ENCODE data around the gene IFFO2.

DNA sequence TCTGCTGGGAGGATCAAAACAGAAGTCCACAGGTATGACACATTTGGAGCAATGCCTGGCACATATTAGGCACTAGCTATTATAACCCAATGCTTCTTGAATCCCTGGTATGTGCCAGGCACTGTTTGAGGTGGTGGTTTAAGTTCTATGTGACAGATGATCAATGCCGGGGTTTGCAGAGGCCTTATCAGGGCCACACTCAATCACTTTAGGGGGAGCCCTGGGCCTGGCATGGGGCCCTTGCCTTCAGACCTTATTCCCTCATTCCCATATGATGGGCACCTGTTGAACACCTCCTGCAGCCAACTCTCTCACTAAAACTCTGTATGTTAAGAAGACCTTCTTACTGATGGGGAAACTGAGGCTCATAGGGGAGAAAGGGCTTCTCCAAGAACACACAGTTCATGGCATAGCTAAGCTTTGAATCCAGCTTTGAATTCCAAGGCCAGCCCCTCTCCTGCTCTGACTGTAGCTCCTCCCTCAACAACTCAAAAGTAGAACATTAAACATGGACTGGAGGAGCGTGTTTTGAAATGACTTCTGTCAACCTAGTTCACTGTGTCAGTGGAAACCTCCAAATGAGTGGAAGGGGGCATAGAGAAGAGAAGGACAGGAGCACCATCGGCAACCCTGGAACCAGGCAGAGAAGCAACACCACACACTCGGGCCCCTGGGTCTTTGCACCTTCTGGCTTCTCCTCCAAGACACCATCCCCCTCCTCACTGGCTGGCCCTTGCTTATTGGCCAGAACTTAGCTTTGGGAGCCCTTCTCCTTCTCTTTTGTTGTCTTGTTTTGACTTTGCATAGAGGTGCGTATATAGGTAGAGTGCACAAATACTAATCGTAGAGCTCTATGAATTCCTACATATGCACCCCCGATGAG is 6.6 kb upstream of the IFFO2 start:
- TF ChIP-seq CTCF (IDR thresholded peaks at IDR 0.05; ENCODE audit: insufficient read depth, low read depth, low read length) = no peak
- TF ChIP-seq EZH2 (IDR thresholded peaks at IDR 0.05; ENCODE audit: insufficient read depth, low read length) = no peak

All from astrocyte (in vitro differentiated cells and primary cell).